Gastroesophageal sphincter (tissue), 4 donors: ENCODE results near the gene JMJD4. TPM values are rescaled to one million over a fixed set of nuclear protein-coding genes. Genes with fewer than 3 reads are reported as not detected.

Experiments used
- ATAC-seq: fragments of 150-250 bp; one replicate; pipeline ENCODE4 v1.9.1; 2016; ENCODE audit warnings: mild to moderate bottlenecking, moderate library complexity
- H3K27ac ChIP-seq, 4 donors: fragments of 200-600 bp; sonication (generic) in 3 of 4; 1 replicate in 3 of 4; 2 replicates in 1 of 4; pipeline ENCODE4 v1.5.1; 2016 to 2019
- H3K27me3 ChIP-seq: fragments of 200-600 bp; sonication (generic); one replicate; pipeline ENCODE4 v1.5.1; 2019
- H3K36me3 ChIP-seq, 2 donors: fragments of 200-600 bp; sonication (generic); one replicate each; pipeline ENCODE4 v1.5.1; 2019; ENCODE audit warnings: control low read depth in 1 of 2
- H3K4me1 ChIP-seq, 3 donors: fragments of 200-600 bp; sonication (generic); 1 replicate in 2 of 3; 2 replicates in 1 of 3; pipeline ENCODE4 v1.5.1; 2016 to 2019; ENCODE audit warnings: control low read depth in 2 of 3
- H3K4me3 ChIP-seq, 2 donors: fragments of 200-600 bp; sonication (generic); one replicate each; pipeline ENCODE4 v1.5.1; 2019; ENCODE audit warnings: mild to moderate bottlenecking in 1 of 2, moderate library complexity in 1 of 2
- H3K9me3 ChIP-seq, 3 donors: fragments of 200-600 bp; sonication (generic); one replicate each; pipeline ENCODE4 v1.5.1; 2017 to 2019; ENCODE audit warnings: control low read depth in 2 of 3
- CTCF ChIP-seq, 4 experiments: fragments of 200-600 bp in 2 of 4; fragments of 450-650 bp in 2 of 4; sonication (generic) in 1 of 4; IDR thresholded peaks; one replicate each; pipeline ENCODE4 v1.5.1; 2017 to 2019; ENCODE audit warnings: antibody characterized with exemption in 4 of 4, mild to moderate bottlenecking in 2 of 4, moderate library complexity in 2 of 4
- EP300 ChIP-seq: sonication (generic); formaldehyde crosslinking; IDR thresholded peaks from one replicate; pipeline ENCODE4 v1.6.1; 2017; ENCODE audit warnings: antibody characterized with exemption, mild to moderate bottlenecking
- POLR2A ChIP-seq, 2 donors: fragments of 450-650 bp; IDR thresholded peaks; one replicate each; pipeline ENCODE4 v1.6.1; 2017; ENCODE audit warnings: antibody characterized with exemption in 2 of 2, mild to moderate bottlenecking in 2 of 2, moderate library complexity in 1 of 2
- POLR2AphosphoS5 ChIP-seq: sonication (generic); formaldehyde crosslinking; IDR thresholded peaks from one replicate; pipeline ENCODE4 v1.6.1; 2017; ENCODE audit warnings: antibody characterized with exemption
- WGBS, 2 donors: methylation state at CpG; one replicate each; pipeline ENCODE4 v1.1.5; 2018; ENCODE audit warnings: low coverage in 1 of 2; 5-methylcytosine and 5-hydroxymethylcytosine counted together
- total RNA-seq, 4 donors: library from RNA; depleted of rRNA; stranded (reverse); fragments of >200 nt; gene quantifications; one replicate each; pipeline ENCODE4 v1.1.0, GENCODE V29; 2016

JMJD4 gene
- total RNA-seq, 4 donors from 2014 or later, result 13.8 to 19.5 (median 17.0) TPM

DNA sequence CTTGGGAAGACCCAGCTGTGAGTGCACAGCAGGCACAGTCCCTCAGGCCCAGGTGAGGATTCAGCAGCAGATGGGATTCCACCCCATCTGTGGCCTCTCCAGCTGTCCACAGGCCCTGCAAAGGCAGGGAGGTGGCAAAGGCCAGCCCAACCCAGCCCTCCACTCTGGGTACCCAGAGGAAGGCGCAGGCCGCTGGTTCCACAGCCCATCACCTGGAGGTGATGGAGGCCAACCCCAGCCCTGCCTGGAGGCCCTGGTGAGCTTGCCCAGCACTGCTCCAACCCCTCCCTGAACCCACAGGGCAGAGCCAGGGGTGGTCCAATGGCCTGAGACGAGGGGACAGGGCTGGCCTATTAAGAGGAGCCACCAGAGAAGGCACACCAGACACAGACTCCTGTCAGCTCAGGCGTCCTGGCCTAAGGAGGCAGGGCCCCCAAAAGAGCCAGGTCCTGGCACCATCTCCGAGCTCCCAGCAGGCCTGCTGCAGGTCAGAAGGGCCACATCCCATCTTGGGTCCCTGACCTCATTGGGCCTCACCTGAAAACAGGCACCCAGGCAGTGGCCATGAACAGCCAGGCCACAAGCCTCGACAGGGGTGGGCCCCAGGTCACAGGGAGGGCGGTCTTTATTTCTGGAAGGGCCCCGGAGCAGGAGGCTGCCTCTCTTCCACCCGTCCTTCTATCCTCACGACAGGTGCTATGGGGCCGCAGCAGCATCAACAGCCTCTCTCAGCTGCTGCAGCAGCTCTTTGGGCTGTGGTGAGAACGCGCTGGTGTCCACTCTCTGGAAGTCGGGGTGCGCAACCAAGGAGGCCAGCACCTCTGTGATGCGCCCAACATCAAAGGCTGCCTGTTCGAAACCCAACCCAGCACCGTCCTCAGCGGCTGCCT, 3.2 kb downstream of the JMJD4 start:
- Histone ChIP-seq H3K4me3 (no peak overlapping the region), H3K9me3 (no peaks in the 10 kb centered on the region), H3K27me3 (no peaks in the 10 kb centered on the region), H3K27ac (peak overlapping the region in 1 of 4 donors; percentile 86), H3K36me3 (peaks cover 0 to 32% of the 10 kb centered on the region in 2 donors), H3K4me1 (peaks cover 0 to 75% (median 24%) of the 10 kb centered on the region in 3 donors)
- no CpG with 5 or more reads among the region's 19 CpGs for WGBS, 2 donors
- no peak for TF ChIP-seq POLR2AphosphoS5
- ATAC-seq, result no peak

GRCh38 chr1:227731241-227731677, 3.8 kb downstream of the JMJD4 start:
- no peaks in the 10 kb centered on the region for H3K27me3 ChIP-seq
- no peak for ATAC-seq
- peak overlapping the region in 3 of 4 donors; percentile 66 to 86 (median 74) for H3K27ac ChIP-seq
- H3K4me3 ChIP-seq, result no peak overlapping the region
- peaks cover 0 to 68% (median 19%) of the 10 kb centered on the region in 3 donors for H3K4me1 ChIP-seq
- no peaks in the 10 kb centered on the region for H3K9me3 ChIP-seq
- peaks cover 0 to 32% of the 10 kb centered on the region in 2 donors for H3K36me3 ChIP-seq
- TF ChIP-seq CTCF (IDR thresholded peaks at IDR 0.05), result no peak
- no peak for TF ChIP-seq EP300
- WGBS, 2 donors, result no CpG with 5 or more reads among the region's 11 CpGs

DNA sequence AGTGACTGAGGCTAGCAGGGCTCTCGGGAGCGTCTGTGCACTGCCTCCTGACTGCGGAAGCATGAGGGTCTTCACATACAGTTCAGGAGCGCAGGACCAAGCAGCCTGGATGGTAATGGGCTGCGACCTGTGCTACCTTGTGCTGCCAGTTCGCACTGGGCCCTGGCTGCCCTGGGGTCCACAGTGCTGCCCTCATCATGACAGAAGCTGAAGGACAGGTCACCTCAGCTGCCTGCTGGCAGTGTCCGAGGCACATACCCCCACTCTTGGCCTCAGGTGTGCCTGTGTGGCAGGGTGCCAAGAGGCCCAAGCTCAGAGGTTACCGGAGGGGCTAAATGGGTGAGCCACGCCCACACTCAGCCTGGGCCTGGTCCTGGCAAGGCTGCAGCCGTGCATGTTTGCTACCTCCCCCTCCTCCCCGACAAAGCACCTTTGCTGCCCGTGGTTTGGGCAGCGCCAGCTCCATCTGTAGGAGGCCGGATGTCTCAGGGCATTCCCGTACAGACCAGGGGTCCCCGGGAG, 4.4 kb downstream of the JMJD4 start:
- Histone ChIP-seq H3K4me3 (no peak overlapping the region), H3K27me3 (no peaks in the 10 kb centered on the region), H3K36me3 (peaks cover 0 to 32% of the 10 kb centered on the region in 2 donors), H3K4me1 (peaks cover 0 to 62% (median 14%) of the 10 kb centered on the region in 3 donors), H3K9me3 (no peaks in the 10 kb centered on the region), H3K27ac (peak overlapping the region in 3 of 4 donors; percentile 66 to 86 (median 74))
- TF ChIP-seq CTCF (IDR thresholded peaks at IDR 0.05) (no peak), POLR2A (IDR thresholded peaks at IDR 0.05) (no peak), EP300 (no peak), POLR2AphosphoS5 (no peak)
- 20 to 100% methylated on average over 1 to 3 of the region's 16 CpGs for WGBS, 2 donors
- no peak for ATAC-seq

GRCh38 chr1:227729881-227730629, 5.0 kb downstream of the JMJD4 start:
- WGBS, 2 donors, result 0 to 29% methylated on average over 3 to 9 of the region's 13 CpGs
- peak in 3 of 4 experiments; percentile 50 to 79 (median 73) for TF ChIP-seq CTCF (IDR thresholded peaks at IDR 0.05)
- TF ChIP-seq POLR2A (IDR thresholded peaks at IDR 0.05), result no peak
- H3K36me3 ChIP-seq, result peaks cover 0 to 32% of the 10 kb centered on the region in 2 donors
- no peak overlapping the region for H3K4me3 ChIP-seq
- H3K4me1 ChIP-seq, result peaks cover 0 to 61% (median 14%) of the 10 kb centered on the region in 3 donors
- no peaks in the 10 kb centered on the region for H3K27me3 ChIP-seq
- no peak for ATAC-seq
- no peaks in the 10 kb centered on the region for H3K9me3 ChIP-seq
- H3K27ac ChIP-seq, result peak overlapping the region in 3 of 4 donors; percentile 66 to 86 (median 74)

- peak overlapping the region; percentile 37 to 65 for H3K4me3 ChIP-seq
- TF ChIP-seq CTCF (IDR thresholded peaks at IDR 0.05) (no peak), POLR2A (IDR thresholded peaks at IDR 0.05) (peak in 1 of 2 donors; percentile 3), EP300 (no peak), POLR2AphosphoS5 (no peak)
- no peaks in the 10 kb centered on the region for H3K27me3 ChIP-seq
- no peaks in the 10 kb centered on the region for H3K9me3 ChIP-seq
- H3K4me1 ChIP-seq, result peaks cover 0 to 55% (median 14%) of the 10 kb centered on the region in 3 donors
- H3K36me3 ChIP-seq, result peaks cover 0 to 32% of the 10 kb centered on the region in 2 donors
- no CpG with 5 or more reads among the region's 5 CpGs for WGBS, 2 donors
- no peak for ATAC-seq
- H3K27ac ChIP-seq, result peak overlapping the region; percentile 4 to 87 (median 80)
Measured at GRCh38 chr1:227729144-227729880, 5.8 kb downstream of the JMJD4 start.
